GM21717 (cell line): ENCODE results near the gene CXCL14.
"Not testable (repeated sequence)": the region's sequence is repeated elsewhere in the genome, so short reads cannot be mapped to it uniquely, and the experiment has no call there.

Experiments
- ATAC-seq: cut with Tn5 transposase; IDR thresholded peaks from one replicate; pipeline ENCODE4 v1.9.1; 2021; ENCODE audit warnings: mild to moderate bottlenecking, moderate library complexity; ENCODE audit not compliant: unreplicated experiment

The CXCL14 gene

GRCh38 chr5:135545099-135545498 is 33.7 kb downstream of the CXCL14 start:
- no peak for ATAC-seq

DNA sequence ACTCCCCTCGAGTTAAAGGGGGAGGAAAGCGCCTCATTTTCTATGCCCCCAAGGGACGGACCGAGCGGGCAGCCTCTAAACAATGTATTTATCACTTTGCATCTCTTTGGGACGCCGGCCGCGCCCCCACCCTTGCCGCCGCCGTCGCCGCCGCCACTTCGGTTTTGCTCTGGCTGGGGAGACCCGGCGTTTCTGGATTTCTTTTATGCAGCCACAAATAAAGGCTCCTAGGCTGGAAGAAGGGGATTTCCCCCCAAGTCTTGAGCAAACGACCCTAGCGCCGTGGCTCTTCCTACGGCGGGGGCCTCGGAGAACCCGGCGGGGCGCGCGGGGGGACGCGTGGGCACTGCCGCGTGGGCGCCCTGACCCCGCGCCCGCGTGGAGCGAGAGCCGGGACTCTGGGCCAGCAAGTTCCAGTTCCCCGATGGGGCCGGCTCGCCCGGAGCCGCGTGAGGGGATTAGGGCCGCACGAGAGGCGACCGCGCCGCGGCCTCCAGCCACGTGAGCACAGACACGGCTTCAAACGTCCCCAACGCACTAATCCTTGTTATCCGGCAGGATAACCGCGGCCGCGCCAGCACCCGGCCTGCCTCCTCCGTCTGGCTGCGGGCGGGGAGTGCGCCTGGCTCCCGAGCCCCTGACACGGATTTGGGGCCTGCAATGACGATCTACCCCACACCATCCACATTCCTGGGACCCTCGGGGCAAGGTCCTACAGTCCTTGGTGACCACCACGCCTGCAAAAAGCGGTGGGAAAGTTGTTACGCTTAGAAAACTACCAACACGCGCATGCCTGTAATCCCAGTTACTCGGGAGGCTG is 35.1 kb downstream of the CXCL14 start:
- no peak for ATAC-seq

GRCh38 chr5:135543001-135543484 is 35.7 kb downstream of the CXCL14 start:
- ATAC-seq: no peak

- ATAC-seq: no peak
Measured at GRCh38 chr5:135541807-135542502, 36.8 kb downstream of the CXCL14 start.

GRCh38 chr5:135539430-135540005 is 39.3 kb downstream of the CXCL14 start:
- no peak for ATAC-seq

DNA sequence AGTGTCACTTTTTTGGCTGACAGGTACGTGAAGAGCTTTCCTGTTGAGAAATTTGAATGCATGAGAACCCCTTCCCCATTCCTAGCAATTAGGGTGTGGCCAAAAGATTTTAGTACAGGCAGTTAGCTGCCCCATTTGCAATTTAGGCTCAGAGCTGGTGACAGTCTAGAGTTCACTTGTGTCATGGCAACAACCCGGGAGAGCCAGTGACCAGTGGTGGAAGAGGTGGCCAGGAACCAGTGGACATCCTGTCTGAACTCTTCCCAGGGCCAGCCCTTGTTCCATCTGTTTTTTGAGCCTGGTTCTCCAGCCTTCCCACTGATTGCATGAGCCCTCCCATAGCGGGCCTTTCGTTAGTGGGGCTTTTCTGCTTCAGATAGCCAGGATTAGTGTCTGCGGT is 40.5 kb downstream of the CXCL14 start:
- ATAC-seq: no peak

DNA sequence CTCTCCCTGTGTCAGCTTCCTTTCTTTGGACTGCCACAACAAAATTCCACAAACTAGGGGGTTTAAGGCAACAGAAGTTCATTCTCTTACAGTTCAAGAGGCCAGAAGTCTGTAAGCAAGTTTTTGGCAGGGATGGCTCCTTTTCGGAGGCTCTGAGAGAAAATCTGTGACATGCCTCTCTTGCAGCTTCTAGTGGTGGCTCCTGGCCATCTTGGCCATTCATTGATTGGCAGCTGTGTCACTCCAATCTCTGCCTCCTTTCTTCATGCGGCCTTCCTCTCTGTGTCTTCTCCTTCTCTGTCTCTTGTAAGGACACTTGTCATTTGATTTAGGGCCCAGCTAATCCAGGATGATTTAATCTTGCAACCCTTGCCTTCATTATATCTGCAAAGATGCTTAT is 41.0 kb downstream of the CXCL14 start:
- ATAC-seq: no peak

GRCh38 chr5:135537271-135537670 is 41.5 kb downstream of the CXCL14 start:
- no peak for ATAC-seq

GRCh38 chr5:135535820-135536801 is 42.7 kb downstream of the CXCL14 start, which contains the start of gene NEUROG1:
TSS of gene NEUROG1 (minus strand) at chr5:135535964. CDS start at chr5:135535690, 274 bp downstream.
- no peak for ATAC-seq

DNA sequence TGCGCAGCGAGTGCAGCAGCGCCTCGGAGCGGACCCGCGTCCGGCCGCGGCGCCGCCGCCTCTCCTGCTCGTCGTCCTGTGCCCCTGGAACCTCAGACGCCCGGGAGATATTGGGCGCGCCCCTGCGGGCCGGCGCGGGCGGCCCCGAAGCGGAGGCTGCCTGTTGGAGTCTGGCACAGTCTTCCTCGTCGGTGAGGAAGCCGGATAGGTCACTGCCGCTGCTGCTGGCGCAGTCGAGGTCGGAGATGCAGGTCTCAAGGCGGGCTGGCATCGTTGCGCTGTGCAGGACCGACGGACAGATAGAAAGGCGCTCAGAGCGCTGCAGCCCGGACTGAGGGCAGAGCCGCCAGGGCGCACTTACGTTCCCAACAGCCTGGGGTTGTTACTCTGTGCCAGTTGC is 43.4 kb downstream of the CXCL14 start:
- no peak for ATAC-seq

GRCh38 chr5:135534609-135535419 is 44.0 kb downstream of the CXCL14 start:
- ATAC-seq: no peak

DNA sequence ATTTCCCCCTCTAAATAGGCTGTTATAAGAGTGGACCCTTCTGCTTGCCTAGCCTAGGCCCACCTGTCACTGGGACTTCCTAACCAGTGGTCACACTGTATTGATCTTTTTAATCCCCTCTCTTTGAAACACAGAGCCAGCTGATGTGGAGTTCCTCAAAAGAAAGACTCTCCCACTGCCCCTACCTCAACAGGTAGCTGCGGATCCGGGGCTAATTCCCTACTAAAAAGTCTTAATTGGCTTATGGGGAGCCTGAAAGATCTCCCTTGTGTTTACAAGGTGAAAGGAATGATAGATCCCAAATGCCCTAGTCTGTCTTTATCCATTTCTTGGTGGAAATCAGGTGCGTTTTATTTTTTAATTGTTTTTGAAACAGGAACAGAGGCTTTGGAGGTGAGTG is 45.0 kb downstream of the CXCL14 start:
- ATAC-seq: no peak

DNA sequence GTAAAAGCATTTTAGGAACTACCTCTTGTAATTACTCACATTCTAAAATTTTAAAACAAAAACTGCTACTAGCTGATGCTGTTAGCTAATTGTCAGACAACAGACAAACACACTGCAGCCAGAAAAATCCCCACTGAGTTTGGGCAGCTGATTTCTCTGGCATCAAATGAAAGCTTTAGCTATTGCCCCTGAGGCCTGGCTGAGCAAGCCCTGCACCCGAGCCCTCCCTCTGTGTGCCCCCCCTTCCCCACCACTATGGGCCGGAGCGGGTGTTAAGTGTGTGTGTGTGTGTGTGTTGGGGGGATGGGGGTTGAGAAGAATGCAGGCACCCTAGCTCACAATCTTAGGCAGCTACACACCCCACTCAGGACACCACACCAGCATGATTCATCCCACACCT is 45.5 kb downstream of the CXCL14 start:
- no peak for ATAC-seq

GRCh38 chr5:135529576-135529975 is 49.2 kb downstream of the CXCL14 start:
- ATAC-seq: not testable (repeated sequence)

GRCh38 chr5:135526924-135527323 is 51.9 kb downstream of the CXCL14 start:
- no peak for ATAC-seq

GRCh38 chr5:135521964-135522363 is 56.8 kb downstream of the CXCL14 start:
- no peak for ATAC-seq
